Sigmoid colon (tissue), 7 donors: ENCODE results near the gene FANK1. TPM values are rescaled to one million over a fixed set of nuclear protein-coding genes. Genes with fewer than 3 reads are reported as not detected.

Experiments used
- DNase-seq: peaks from one replicate; pipeline ENCODE4 v3.0.0-alpha.2; 2019
- H3K27ac ChIP-seq, 4 donors: fragments of 200-600 bp; sonication (generic); one replicate each; pipeline ENCODE4 v1.5.1; 2016 to 2019; ENCODE audit warnings: mild to moderate bottlenecking in 1 of 4
- H3K27me3 ChIP-seq, 3 donors: fragments of 200-600 bp; sonication (generic); one replicate each; pipeline ENCODE4 v1.5.1; 2019; ENCODE audit warnings: mild to moderate bottlenecking in 1 of 3
- H3K36me3 ChIP-seq, 4 donors: fragments of 200-600 bp; sonication (generic); one replicate each; pipeline ENCODE4 v1.5.1; 2016 to 2019
- H3K4me1 ChIP-seq, 4 donors: fragments of 200-600 bp; sonication (generic); one replicate each; pipeline ENCODE4 v1.5.1; 2017 to 2019
- H3K4me3 ChIP-seq, 4 donors: fragments of 200-600 bp; sonication (generic); one replicate each; pipeline ENCODE4 v1.5.1; 2017 to 2019; ENCODE audit warnings: mild to moderate bottlenecking in 2 of 4, moderate library complexity in 1 of 4
- H3K9me3 ChIP-seq, 4 donors: fragments of 200-600 bp in 3 of 4; sonication (generic) in 3 of 4; one replicate each; pipeline versions ENCODE4 v1.5.1 to v1.6.1; 2013 to 2019
- EP300 ChIP-seq, 4 donors: sonication (generic); formaldehyde crosslinking; IDR thresholded peaks; one replicate each; pipeline ENCODE4 v1.6.1; 2017; ENCODE audit warnings: antibody characterized with exemption in 4 of 4
- POLR2A ChIP-seq, 2 donors: fragments of 450-650 bp; IDR thresholded peaks; one replicate each; pipeline ENCODE4 v1.6.1; 2016; ENCODE audit warnings: antibody characterized with exemption in 2 of 2, mild to moderate bottlenecking in 2 of 2, moderate library complexity in 2 of 2
- POLR2AphosphoS5 ChIP-seq, 4 donors: sonication (generic); formaldehyde crosslinking; IDR thresholded peaks; one replicate each; pipeline ENCODE4 v1.6.1; 2017; ENCODE audit warnings: antibody characterized with exemption in 4 of 4
- whole genome bisulfite sequencing, 2 donors: extraction: QIAGEN DNeasy Blood & Tissue Kit; methylation state at CpG; one replicate each; pipeline ENCODE4 v1.1.7; 2013; 5-methylcytosine and 5-hydroxymethylcytosine counted together
- intact Hi-C: fragments of 100-400 bp; cut with DNase I; formaldehyde crosslinking; loops from one replicate; pipeline ENCODE4 v1.15.1; 2023
- polyA plus RNA-seq, 3 donors: library from polyadenylated mRNA; stranded (reverse); fragments of 200-250 nt; gene quantifications; one replicate each; pipeline ENCODE4 v1.2.3, GENCODE V29; 2013
- total RNA-seq, 4 donors: library from RNA; depleted of rRNA; stranded (reverse); fragments of >200 nt; gene quantifications; one replicate each; pipeline ENCODE4 v1.1.0, GENCODE V29; 2016
- TF ChIP-seq, protein P1 (sequence below), 4 experiments: fragments of 450-650 bp in 3 of 4; fragments of 200-600 bp in 1 of 4; IDR thresholded peaks; one replicate each; pipeline ENCODE4 v1.5.1; 2016 to 2019; ENCODE audit warnings: antibody characterized with exemption in 4 of 4, mild to moderate bottlenecking in 3 of 4, moderate library complexity in 2 of 4
- donor health status: healthy with polysubstance abuse.
- donor health status: Bipolar disorder and iron deficiency.
- donor health status: healthy.

The FANK1 gene
- total and polyA plus RNA-seq, 7 donors = 0.71 to 12.6 (median 3.5) TPM; not detected in 1

DNA sequence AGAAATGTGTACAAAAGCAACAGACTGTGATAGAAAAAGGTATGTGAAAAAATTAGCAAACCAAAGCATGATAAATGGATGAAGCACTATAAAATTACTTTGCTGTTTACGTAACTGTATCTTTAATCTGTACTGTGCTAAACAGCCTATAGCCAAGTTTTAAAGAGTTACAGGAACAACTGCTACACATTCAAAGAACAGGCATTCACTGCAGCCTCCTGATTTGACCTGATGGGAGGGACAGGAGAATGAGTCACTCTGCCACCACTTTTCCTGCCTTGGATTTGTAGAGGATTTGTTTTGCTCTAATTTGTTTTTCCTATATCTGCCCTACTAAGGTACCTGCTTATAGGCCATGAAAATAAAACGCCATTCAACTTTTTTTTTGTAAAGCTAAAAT lies 116.1 kb downstream of the FANK1 start:
- H3K36me3 ChIP-seq = no peaks in the 10 kb centered on the region
- TF ChIP-seq POLR2A (IDR thresholded peaks at IDR 0.05) = no peak
- TF ChIP-seq EP300 (IDR thresholded peaks at IDR 0.05) = no peak
- no peak for TF ChIP-seq POLR2AphosphoS5 (IDR thresholded peaks at IDR 0.05)
- TF ChIP-seq, protein P1, sequence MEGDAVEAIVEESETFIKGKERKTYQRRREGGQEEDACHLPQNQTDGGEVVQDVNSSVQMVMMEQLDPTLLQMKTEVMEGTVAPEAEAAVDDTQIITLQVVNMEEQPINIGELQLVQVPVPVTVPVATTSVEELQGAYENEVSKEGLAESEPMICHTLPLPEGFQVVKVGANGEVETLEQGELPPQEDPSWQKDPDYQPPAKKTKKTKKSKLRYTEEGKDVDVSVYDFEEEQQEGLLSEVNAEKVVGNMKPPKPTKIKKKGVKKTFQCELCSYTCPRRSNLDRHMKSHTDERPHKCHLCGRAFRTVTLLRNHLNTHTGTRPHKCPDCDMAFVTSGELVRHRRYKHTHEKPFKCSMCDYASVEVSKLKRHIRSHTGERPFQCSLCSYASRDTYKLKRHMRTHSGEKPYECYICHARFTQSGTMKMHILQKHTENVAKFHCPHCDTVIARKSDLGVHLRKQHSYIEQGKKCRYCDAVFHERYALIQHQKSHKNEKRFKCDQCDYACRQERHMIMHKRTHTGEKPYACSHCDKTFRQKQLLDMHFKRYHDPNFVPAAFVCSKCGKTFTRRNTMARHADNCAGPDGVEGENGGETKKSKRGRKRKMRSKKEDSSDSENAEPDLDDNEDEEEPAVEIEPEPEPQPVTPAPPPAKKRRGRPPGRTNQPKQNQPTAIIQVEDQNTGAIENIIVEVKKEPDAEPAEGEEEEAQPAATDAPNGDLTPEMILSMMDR (IDR thresholded peaks at IDR 0.05) = no peak
- no peak overlapping the region for H3K27ac ChIP-seq
- H3K4me1 ChIP-seq = no peaks in the 10 kb centered on the region
- H3K27me3 ChIP-seq = no peaks in the 10 kb centered on the region
- H3K9me3 ChIP-seq = no peaks in the 10 kb centered on the region
- no peak for DNase-seq
- H3K4me3 ChIP-seq = no peak overlapping the region
- intact Hi-C loops = no loop called here
- WGBS, 2 donors = 93 to 94% methylated on average over 2 of the region's 2 CpGs

DNA sequence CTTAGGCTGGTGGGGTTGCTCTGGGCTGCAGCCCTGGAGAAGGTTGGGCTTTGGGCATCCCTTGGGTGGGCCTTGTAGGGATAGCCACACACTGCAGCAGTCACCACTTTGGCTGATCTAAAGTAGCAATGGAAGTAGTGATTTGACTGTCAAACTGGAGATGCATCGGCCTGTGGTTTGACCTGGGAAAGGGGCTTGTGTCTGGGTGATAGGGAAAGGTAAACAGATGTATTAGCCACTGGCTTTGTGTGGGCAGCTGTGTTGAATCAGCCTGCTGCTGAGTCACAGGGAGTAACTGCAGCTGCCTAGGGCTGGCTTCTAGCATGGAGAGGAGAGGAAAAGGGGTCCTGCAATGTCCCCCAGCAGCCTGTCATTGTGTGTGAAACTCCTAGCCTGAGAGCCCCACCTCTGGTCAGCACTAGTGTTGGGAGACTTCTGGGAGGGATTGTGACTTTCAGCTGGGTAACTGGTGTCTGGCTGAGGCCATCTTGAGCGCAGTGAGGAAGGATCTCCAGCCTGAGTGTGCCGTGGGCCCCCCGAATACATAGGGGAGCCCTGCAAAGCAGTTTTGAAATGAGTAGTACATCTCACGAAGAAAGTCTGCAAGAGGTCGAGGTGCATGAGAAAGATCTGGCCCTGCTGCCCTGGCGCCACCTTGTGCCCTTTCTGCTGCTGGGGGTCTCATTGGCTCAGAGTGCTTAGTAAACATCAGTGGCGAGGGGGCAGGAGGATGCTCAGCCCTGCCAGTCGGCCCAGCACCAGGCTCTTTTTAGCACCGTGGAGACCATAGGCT lies 117.3 kb downstream of the FANK1 start:
- TF ChIP-seq POLR2A (IDR thresholded peaks at IDR 0.05) (no peak), POLR2AphosphoS5 (IDR thresholded peaks at IDR 0.05) (no peak), EP300 (IDR thresholded peaks at IDR 0.05) (no peak)
- TF ChIP-seq, protein P1 (IDR thresholded peaks at IDR 0.05) = no peak
- DNase-seq = no peak
- 84 to 86% methylated on average over 10 of the region's 10 CpGs for WGBS, 2 donors
- intact Hi-C loops = no loop called here
- Histone ChIP-seq H3K36me3 (no peaks in the 10 kb centered on the region), H3K9me3 (no peaks in the 10 kb centered on the region), H3K27me3 (no peaks in the 10 kb centered on the region), H3K27ac (no peak overlapping the region), H3K4me3 (no peak overlapping the region), H3K4me1 (no peaks in the 10 kb centered on the region)

DNA sequence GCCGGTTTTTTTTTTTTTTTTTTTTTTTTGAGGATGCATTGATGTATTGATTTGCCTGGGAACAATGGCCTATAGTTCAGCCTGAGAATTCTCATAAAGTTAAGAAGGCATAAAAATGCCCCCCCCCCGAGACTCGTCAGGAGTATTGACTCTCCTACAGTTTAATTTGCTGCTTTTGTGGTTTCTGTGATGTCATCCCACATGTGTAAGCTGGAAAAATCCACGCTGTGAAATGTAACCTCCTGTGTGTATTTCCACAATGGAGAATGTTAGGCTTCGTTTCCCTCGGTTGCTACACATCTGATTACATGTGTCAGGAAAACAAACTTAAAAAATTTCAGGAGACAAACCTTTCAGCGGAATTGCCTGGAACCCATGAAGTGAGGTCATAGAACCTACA lies 117.9 kb downstream of the FANK1 start:
- Histone ChIP-seq H3K36me3 (no peaks in the 10 kb centered on the region), H3K4me1 (no peaks in the 10 kb centered on the region), H3K9me3 (no peaks in the 10 kb centered on the region), H3K27me3 (no peaks in the 10 kb centered on the region), H3K27ac (no peak overlapping the region), H3K4me3 (no peak overlapping the region)
- TF ChIP-seq, protein P1 (IDR thresholded peaks at IDR 0.05) = no peak
- TF ChIP-seq POLR2AphosphoS5 (IDR thresholded peaks at IDR 0.05) = no peak
- TF ChIP-seq EP300 (IDR thresholded peaks at IDR 0.05) = no peak
- TF ChIP-seq POLR2A (IDR thresholded peaks at IDR 0.05) = no peak
- no peak for DNase-seq
- intact Hi-C loops = no loop called here
- WGBS, 2 donors = 79 to 85% methylated on average over 7 of the region's 7 CpGs

DNA sequence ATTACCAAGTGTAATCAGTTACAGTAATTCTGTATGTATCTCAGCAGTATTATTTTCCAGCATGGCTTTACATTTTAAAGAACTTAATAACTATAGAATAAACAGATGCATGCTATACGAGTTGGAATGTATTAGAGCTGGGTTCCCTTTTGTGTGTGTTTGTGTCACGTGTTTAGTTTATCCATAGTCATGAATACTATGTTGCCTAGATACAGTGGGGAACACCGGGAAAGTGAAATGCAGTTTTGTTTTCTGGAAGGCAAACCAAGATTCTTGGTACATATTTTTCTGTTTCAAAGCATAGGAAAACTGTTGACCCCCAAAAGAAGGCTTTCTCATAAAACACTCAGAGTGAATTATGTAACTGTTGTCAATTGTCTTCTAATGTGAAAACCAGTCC lies 119.0 kb downstream of the FANK1 start:
- Histone ChIP-seq H3K27me3 (no peaks in the 10 kb centered on the region), H3K4me1 (no peaks in the 10 kb centered on the region), H3K4me3 (no peak overlapping the region), H3K27ac (no peak overlapping the region), H3K9me3 (no peaks in the 10 kb centered on the region), H3K36me3 (no peaks in the 10 kb centered on the region)
- intact Hi-C loops = no loop called here
- no peak for TF ChIP-seq POLR2AphosphoS5 (IDR thresholded peaks at IDR 0.05)
- no peak for TF ChIP-seq EP300 (IDR thresholded peaks at IDR 0.05)
- TF ChIP-seq, protein P1 (IDR thresholded peaks at IDR 0.05) = no peak
- no peak for TF ChIP-seq POLR2A (IDR thresholded peaks at IDR 0.05)
- no peak for DNase-seq
- 72 to 77% methylated on average over 3 of the region's 3 CpGs for WGBS, 2 donors
